ENCODE data around the gene ATXN7L1. TPM values are rescaled to one million over a fixed set of nuclear protein-coding genes. Genes with fewer than 3 reads are reported as not detected.

ATXN7L1 gene
- total and polyA plus RNA-seq, 2 of the 4 experiments (the other 2 are of a cell fraction), result 3.5 to 4.3 TPM

GRCh38 chr7:105719919-105720318 is 156.5 kb downstream of the ATXN7L1 start:
- Histone ChIP-seq H4K8ac (ENCODE audit: low read depth in 2 of 2, low read length in 2 of 2) (no peak overlapping the region), H2AFZ (replicated peaks; ENCODE audit: low read length, poor library complexity) (no peak overlapping the region), H3K79me1 (ENCODE audit: low read depth in 1 of 2, low read length in 2 of 2) (no peaks in the 10 kb centered on the region; a peak in 1 of 4 replicates), H2BK15ac (ENCODE audit: low read depth, low read length) (no peak overlapping the region), H2AK9ac (replicated peaks; ENCODE audit: low read depth, low read length, poor library complexity) (no peak overlapping the region), H3K23ac (ENCODE audit: low read depth, low read length) (no peak overlapping the region), H3K56ac (ENCODE audit: extremely low read depth, insufficient read depth, low read length) (no peak overlapping the region), H3K4me3 (ENCODE audit: insufficient read depth, low read depth, low read length) (no peak overlapping the region), H3K4me1 (ENCODE audit: control insufficient read depth, insufficient read depth, low read length) (peaks cover 2% of the 10 kb centered on the region; the same call in 1 of the 2 replicates), H2BK20ac (ENCODE audit: low read depth, low read length) (no peak overlapping the region), H3K4me2 (ENCODE audit: low read depth, low read length) (no peak overlapping the region), H3K9me3 (ENCODE audit: control insufficient read depth, insufficient read depth, low read length) (no peaks in the 10 kb centered on the region), H3K27ac (ENCODE audit: insufficient read depth, low read length) (no peak overlapping the region), H3K9ac (ENCODE audit: low read depth, low read length) (no peak overlapping the region), H3K27me3 (ENCODE audit: control insufficient read depth, insufficient read depth, low read length) (no peaks in the 10 kb centered on the region), H2BK120ac (ENCODE audit: low read depth, low read length) (no peak overlapping the region), H3K14ac (replicated peaks; ENCODE audit: low read depth, low read length) (no peak overlapping the region), H2BK5ac (ENCODE audit: low read depth, low read length, poor library complexity, severe bottlenecking) (no peak overlapping the region), H3K18ac (ENCODE audit: low read depth, low read length) (no peak overlapping the region), H3K36me3 (ENCODE audit: control insufficient read depth, insufficient read depth, low read length) (no peaks in the 10 kb centered on the region), H3K4ac (ENCODE audit: low read depth, low read length) (no peak overlapping the region), H2AK5ac (ENCODE audit: low read depth, low read length) (no peak overlapping the region), H4K91ac (ENCODE audit: insufficient read depth, low read depth, low read length) (no peak overlapping the region), H3K9me1 (ENCODE audit: insufficient read depth, low read length) (0 out of 2 replicates have a peak, but pooled peaks cover 4% of the 10 kb centered on the region), H4K5ac (ENCODE audit: low read depth, low read length) (no peak overlapping the region), H4K20me1 (ENCODE audit: insufficient read depth, low read length) (no peaks in the 10 kb centered on the region)
- no peak for TF ChIP-seq CEBPB (IDR thresholded peaks at IDR 0.05; ENCODE audit: low read depth, low read length)
- TF ChIP-seq RCOR1 (IDR thresholded peaks at IDR 0.05; ENCODE audit: insufficient replicate concordance, low read length), result no peak
- no peak for TF ChIP-seq MXI1 (IDR thresholded peaks at IDR 0.05; ENCODE audit: borderline replicate concordance, low read depth, low read length)
- no peak for TF ChIP-seq NFE2L2 (IDR thresholded peaks at IDR 0.05; ENCODE audit: low read depth, low read length)
- TF ChIP-seq CHD1 (IDR thresholded peaks at IDR 0.05; ENCODE audit: low read depth, low read length), result no peak
- TF ChIP-seq SMC3 (IDR thresholded peaks at IDR 0.05; ENCODE audit: low read depth, low read length), result no peak
- no peak for TF ChIP-seq FOS (IDR thresholded peaks at IDR 0.05; ENCODE audit: low read depth, low read length)
- TF ChIP-seq RAD21 (IDR thresholded peaks at IDR 0.05; ENCODE audit: low read length), result no peak
- no peak for TF ChIP-seq POLR2A (IDR thresholded peaks at IDR 0.05; ENCODE audit: low read depth, low read length)
- no peak for TF ChIP-seq CTCF (conservative IDR thresholded peaks at IDR 0.05; ENCODE audit: low read depth, low read length)
- CTCF ChIA-PET, result no interaction called here
- no TSS peak for BruUV-seq (replicated peaks)
- in situ Hi-C loops (cut with MboI; ENCODE audit: low sequenced_read_pairs), result no loop called here
- no CpG with 5 or more reads among the region's 4 CpGs for WGBS, 2 experiments (ENCODE audit: extremely low coverage in 2 of 2, insufficient read length in 1 of 2)
- dilution Hi-C loops (cut with HindIII; ENCODE audit: low sequenced_read_pairs, unreplicated experiment), result no loop called here
- DNase-seq (no peak), ATAC-seq (ENCODE audit: low read depth) (no peak)
- intact Hi-C loops (cut with micrococcal nuclease), result no loop called here
- POLR2A ChIA-PET (ENCODE audit: unreplicated experiment), result no interaction called here

All from IMR-90 (cell line).